Mesodermal cell (in vitro differentiated cells): ENCODE results near the gene HBS1L. TPM values are rescaled to one million over a fixed set of nuclear protein-coding genes. Genes with fewer than 3 reads are reported as not detected.

ENCODE experiments used
- H3K27ac ChIP-seq: 2 replicates; pipeline ENCODE4 v1.7.0; 2013; ENCODE audit warnings: mild to moderate bottlenecking, low read depth, low read length, moderate library complexity; ENCODE audit not compliant: severe bottlenecking
- H3K36me3 ChIP-seq: 2 replicates; pipeline ENCODE4 v1.7.1; 2013; ENCODE audit warnings: mild to moderate bottlenecking, low read length, moderate library complexity; ENCODE audit not compliant: control insufficient read depth, insufficient read depth
- H3K4me1 ChIP-seq: one replicate; pipeline ENCODE4 v1.7.1; 2013; ENCODE audit warnings: mild to moderate bottlenecking, low read length; ENCODE audit not compliant: insufficient read depth, control insufficient read depth, poor library complexity, severe bottlenecking
- H3K4me3 ChIP-seq: 2 replicates; pipeline ENCODE4 v1.7.0; 2013; ENCODE audit warnings: low read length, control low read depth, mild to moderate bottlenecking; ENCODE audit not compliant: insufficient read depth, poor library complexity, severe bottlenecking; ENCODE audit errors: extremely low read depth
- H3K9me3 ChIP-seq: 2 replicates; pipeline ENCODE4 v1.7.1; 2013; ENCODE audit warnings: mild to moderate bottlenecking, low read length, moderate library complexity; ENCODE audit not compliant: control insufficient read depth
- WGBS, 2 experiments: methylation state at CpG; one replicate each; pipeline ENCODE4 v1.1.5; 2013; ENCODE audit warnings: missing lambda C conversion rate in 2 of 2; ENCODE audit not compliant: insufficient coverage in 2 of 2; 5-methylcytosine and 5-hydroxymethylcytosine counted together
- polyA plus RNA-seq, 2 experiments: library from polyadenylated mRNA; stranded (reverse); fragments of 50-300 nt; gene quantifications; one replicate each; pipeline ENCODE4 v1.2.3, GENCODE V29; 2013

The HBS1L gene
- polyA plus RNA-seq (2013, experiment 1 of 2): 67.8 TPM
- 76.3 TPM for polyA plus RNA-seq (2013, experiment 2 of 2)

- Histone ChIP-seq H3K4me3 (peak within 1 kb of the TSS; percentile 93), H3K36me3 (peaks cover 13% of the 10 kb centered on the region), H3K27ac (peak within 1 kb of the TSS; percentile 68), H3K4me1 (no peaks in the 10 kb centered on the region), H3K9me3 (no peaks in the 10 kb centered on the region)
- WGBS, 2 experiments: 16 to 17% methylated on average over 39 to 51 of the region's 53 CpGs
Measured at GRCh38 chr6:135054569-135055498, at the start of gene HBS1L. Gene HBS1L, minus strand, starts transcription at chr6:135054822. Its CDS starts 131 bp downstream, at chr6:135054691.

GRCh38 chr6:135104199-135104598, 49.6 kb upstream of the HBS1L start:
- Histone ChIP-seq H3K4me3 (no peak overlapping the region), H3K4me1 (no peaks in the 10 kb centered on the region), H3K27ac (no peak overlapping the region), H3K36me3 (no peaks in the 10 kb centered on the region), H3K9me3 (no peaks in the 10 kb centered on the region)
- 94% methylated on average over 4 of the region's 4 CpGs for WGBS, 2 experiments

GRCh38 chr6:135102191-135102590, 47.6 kb upstream of the HBS1L start:
- H3K4me1 ChIP-seq: no peaks in the 10 kb centered on the region
- H3K27ac ChIP-seq: no peak overlapping the region
- H3K4me3 ChIP-seq: no peak overlapping the region
- no peaks in the 10 kb centered on the region for H3K36me3 ChIP-seq
- H3K9me3 ChIP-seq: no peaks in the 10 kb centered on the region

- 88 to 95% methylated on average over 1 to 2 of the region's 5 CpGs for WGBS, 2 experiments
Measured at GRCh38 chr6:135097172-135097571, 42.5 kb upstream of the HBS1L start.

GRCh38 chr6:135096403-135097130, 41.9 kb upstream of the HBS1L start:
- Histone ChIP-seq H3K9me3 (no peaks in the 10 kb centered on the region), H3K4me1 (no peaks in the 10 kb centered on the region), H3K27ac (no peak overlapping the region), H3K36me3 (no peaks in the 10 kb centered on the region), H3K4me3 (no peak overlapping the region)
- WGBS, 2 experiments: no CpG with 5 or more reads among the region's 3 CpGs

More at GRCh38 chr6:135097172-135097571, 42.5 kb upstream of the HBS1L start:
- no peaks in the 10 kb centered on the region for H3K9me3 ChIP-seq
- H3K36me3 ChIP-seq: no peaks in the 10 kb centered on the region
- H3K4me3 ChIP-seq: no peak overlapping the region
- no peak overlapping the region for H3K27ac ChIP-seq
- H3K4me1 ChIP-seq: no peaks in the 10 kb centered on the region

- H3K4me1 ChIP-seq: no peaks in the 10 kb centered on the region
- no peak overlapping the region for H3K4me3 ChIP-seq
- no peaks in the 10 kb centered on the region for H3K9me3 ChIP-seq
- H3K27ac ChIP-seq: no peak overlapping the region
- no peaks in the 10 kb centered on the region for H3K36me3 ChIP-seq
- no CpG with 5 or more reads among the region's 3 CpGs for WGBS, 2 experiments
Measured at GRCh38 chr6:135095716-135096115, 41.1 kb upstream of the HBS1L start.

- whole genome bisulfite sequencing, 2 experiments: no CpG with 5 or more reads among the region's 1 CpG
- no peaks in the 10 kb centered on the region for H3K4me1 ChIP-seq
- no peaks in the 10 kb centered on the region for H3K9me3 ChIP-seq
- H3K4me3 ChIP-seq: no peak overlapping the region
- no peak overlapping the region for H3K27ac ChIP-seq
- H3K36me3 ChIP-seq: no peaks in the 10 kb centered on the region
Measured at GRCh38 chr6:135094403-135094821, 39.8 kb upstream of the HBS1L start.

- Histone ChIP-seq H3K4me1 (no peaks in the 10 kb centered on the region), H3K9me3 (no peaks in the 10 kb centered on the region), H3K4me3 (no peak overlapping the region), H3K27ac (no peak overlapping the region), H3K36me3 (no peaks in the 10 kb centered on the region)
- WGBS, 2 experiments: no CpG with 5 or more reads among the region's 5 CpGs
Measured at GRCh38 chr6:135093578-135093977, 39.0 kb upstream of the HBS1L start.

- no peaks in the 10 kb centered on the region for H3K36me3 ChIP-seq
- H3K4me1 ChIP-seq: no peaks in the 10 kb centered on the region
- H3K4me3 ChIP-seq: no peak overlapping the region
- 94 to 100% methylated on average over 2 of the region's 3 CpGs for WGBS, 2 experiments
- H3K27ac ChIP-seq: no peak overlapping the region
- H3K9me3 ChIP-seq: no peaks in the 10 kb centered on the region
Measured at GRCh38 chr6:135092724-135093123, 38.1 kb upstream of the HBS1L start.

GRCh38 chr6:135090819-135091218, 36.2 kb upstream of the HBS1L start:
- H3K4me3 ChIP-seq: no peak overlapping the region
- no peaks in the 10 kb centered on the region for H3K36me3 ChIP-seq
- no peaks in the 10 kb centered on the region for H3K4me1 ChIP-seq
- H3K27ac ChIP-seq: no peak overlapping the region
- no peaks in the 10 kb centered on the region for H3K9me3 ChIP-seq
- WGBS, 2 experiments: 83 to 86% methylated on average over 1 to 2 of the region's 2 CpGs
